D721Med (cell line): ENCODE measurements around the gene ULK3.
A peak's percentile ranks its signal among the peaks of the same experiment; 100 is the strongest.

Experiments used
- DNase-seq: peaks from one replicate; pipeline ENCODE4 v3.0.0; 2011; ENCODE audit warnings: low spot score; ENCODE audit not compliant: insufficient read length
- FAIRE-seq: peaks from 2 replicates; lab custom pipeline; 2011; peaks lifted over from hg19 to GRCh38; lab: Jason Lieb, UNC
- CTCF ChIP-seq: IDR thresholded peaks from 2 replicates; pipeline ENCODE4 v1.5.1; 2012; ENCODE audit warnings: mild to moderate bottlenecking, control low read depth; ENCODE audit not compliant: insufficient read depth; ENCODE audit errors: missing control alignments

ULK3 gene

GRCh38 chr15:74847432-74847831 lies 4.5 kb upstream of the ULK3 start:
- DNase-seq, result no peak
- no peak for TF ChIP-seq CTCF
- no peak for FAIRE-seq

- FAIRE-seq, result no peak
- no peak for DNase-seq
- TF ChIP-seq CTCF, result no peak
Measured at GRCh38 chr15:74845581-74845980, 2.6 kb upstream of the ULK3 start.

GRCh38 chr15:74845208-74845568 lies 2.2 kb upstream of the ULK3 start:
- no peak for FAIRE-seq
- TF ChIP-seq CTCF, result no peak

GRCh38 chr15:74844319-74845207 lies 1.6 kb upstream of the ULK3 start:
- FAIRE-seq (no peak), DNase-seq (peak; percentile 85)
- no peak for TF ChIP-seq CTCF

More at GRCh38 chr15:74845208-74845568, 2.2 kb upstream of the ULK3 start:
- DNase-seq, result no peak

GRCh38 chr15:74843891-74844299 lies 939 bp upstream of the ULK3 start:
- TF ChIP-seq CTCF, result no peak
- DNase-seq (no peak), FAIRE-seq (no peak)

GRCh38 chr15:74843445-74843828 lies 481 bp upstream of the ULK3 start:
- no peak for TF ChIP-seq CTCF
- FAIRE-seq (no peak), DNase-seq (no peak)

- no peak for TF ChIP-seq CTCF
- FAIRE-seq (no peak), DNase-seq (no peak)
Measured at GRCh38 chr15:74841891-74842373, 1.0 kb downstream of the ULK3 start.
